GM21528 (cell line): ENCODE results near the gene CLCNKB.
"Not testable (repeated sequence)": the region's sequence is repeated elsewhere in the genome, so short reads cannot be mapped to it uniquely, and the experiment has no call there.

Experiments
- ATAC-seq: cut with Tn5 transposase; IDR thresholded peaks from one replicate; pipeline ENCODE4 v1.9.1; 2021; ENCODE audit warnings: mild to moderate bottlenecking, moderate library complexity; ENCODE audit not compliant: unreplicated experiment, low FRiP score

The CLCNKB gene

DNA sequence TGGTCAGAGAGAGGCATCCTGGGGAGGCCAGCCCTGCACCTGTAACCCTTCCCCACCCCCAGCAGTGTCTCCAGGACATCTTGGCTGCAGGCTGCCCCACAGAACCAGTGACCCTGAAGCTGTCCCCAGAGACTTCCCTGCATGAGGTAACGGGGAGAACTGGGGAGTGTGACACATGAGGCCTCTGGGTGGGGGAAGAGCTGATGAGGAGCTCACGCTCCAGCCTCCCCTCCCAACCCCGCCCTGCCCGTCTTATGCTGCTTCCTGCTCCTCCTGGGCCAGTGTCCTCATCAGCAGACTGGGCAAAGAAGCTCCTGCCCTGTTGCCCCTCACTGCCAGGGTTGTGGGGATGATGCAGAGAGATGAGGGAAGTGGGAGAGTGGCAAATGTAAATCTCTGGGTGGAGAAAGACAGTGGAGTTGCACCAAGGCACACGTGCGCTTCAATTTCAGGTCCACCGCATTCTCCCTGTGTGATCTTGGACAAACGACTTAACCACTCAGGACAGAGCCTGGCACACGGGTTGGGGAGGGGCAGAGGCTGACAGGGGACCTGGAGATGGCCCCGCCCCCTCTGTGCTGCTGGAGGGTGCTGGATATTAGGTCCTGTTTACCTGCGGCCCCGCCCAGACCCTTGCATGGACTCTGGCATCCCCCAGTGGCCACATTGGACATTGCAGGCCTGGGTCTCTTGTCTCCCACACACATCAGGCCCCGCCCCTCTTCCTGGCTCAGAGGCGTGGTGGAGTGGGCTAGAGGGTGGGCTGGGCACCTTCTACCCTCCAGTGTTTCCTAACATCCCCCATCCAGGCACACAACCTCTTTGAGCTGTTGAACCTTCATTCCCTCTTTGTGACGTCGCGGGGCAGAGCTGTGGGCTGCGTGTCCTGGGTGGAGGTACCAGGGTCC, 12.3 kb downstream of the CLCNKB start:
- no peak for ATAC-seq

DNA sequence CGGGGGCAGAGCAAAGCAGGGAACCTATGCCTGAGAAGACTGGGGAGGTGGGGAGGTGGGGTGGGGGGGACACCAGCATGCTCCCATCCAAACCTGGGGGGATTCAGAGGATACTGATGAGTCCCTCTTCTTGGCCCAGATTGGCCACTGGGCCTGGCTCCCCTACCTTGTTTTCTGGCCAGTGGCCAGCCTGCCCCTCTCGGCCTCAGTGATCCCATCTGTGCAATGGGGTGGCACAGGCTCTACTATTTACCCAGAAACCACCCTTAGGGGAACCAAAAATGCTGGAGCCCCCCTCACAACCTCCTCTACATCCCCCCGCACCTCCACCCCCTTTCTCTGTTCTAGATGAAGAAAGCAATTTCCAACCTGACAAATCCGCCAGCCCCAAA, 12.9 kb downstream of the CLCNKB start:
- ATAC-seq: not testable (repeated sequence)

- not testable (repeated sequence) for ATAC-seq
These were observed 13.8 kb downstream of the CLCNKB start for GRCh38 chr1:16057314-16057915.

DNA sequence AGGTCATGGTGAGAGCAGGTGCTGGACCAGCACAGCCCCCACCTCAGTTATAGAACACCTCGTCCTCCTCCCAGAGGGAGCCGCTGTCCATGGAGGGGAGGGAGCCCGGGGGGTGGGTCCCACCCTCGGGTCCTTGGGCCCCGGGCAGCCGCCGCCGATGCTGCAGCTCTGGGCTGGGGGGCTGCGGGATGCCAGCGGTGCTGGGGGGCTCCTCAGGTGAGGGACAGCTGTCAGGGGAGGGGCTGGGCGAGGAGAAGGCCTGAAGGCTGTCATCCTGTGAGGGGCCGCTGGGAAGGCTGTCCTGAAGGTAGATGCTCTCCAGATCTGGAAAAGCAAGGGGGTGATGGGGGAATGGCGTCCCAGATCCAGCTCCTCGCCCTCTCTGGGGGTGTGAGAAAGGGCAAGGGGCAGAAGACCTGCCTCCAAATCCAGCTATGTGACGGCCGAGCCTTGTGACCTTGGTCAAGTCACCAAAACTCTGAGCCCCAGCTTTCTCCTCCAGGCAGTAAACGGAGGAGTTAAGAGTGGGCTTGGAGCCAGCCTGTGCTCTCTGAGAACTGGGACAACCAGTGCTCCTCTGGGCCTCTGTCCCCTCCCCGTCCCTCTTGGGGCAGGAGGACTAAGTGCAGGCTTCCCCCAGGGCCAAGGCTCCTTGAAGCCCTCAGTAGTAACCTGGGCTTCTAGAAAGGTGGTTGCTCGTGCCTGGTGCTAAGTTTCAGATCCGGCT, 15.0 kb downstream of the CLCNKB start:
- ATAC-seq: not testable (repeated sequence)

- no peak for ATAC-seq
These were observed 17.7 kb downstream of the CLCNKB start for GRCh38 chr1:16061266-16061665.

GRCh38 chr1:16061989-16062686, 18.6 kb downstream of the CLCNKB start:
- not testable (repeated sequence) for ATAC-seq

- ATAC-seq: not testable (repeated sequence)
These were observed 19.1 kb downstream of the CLCNKB start for GRCh38 chr1:16062687-16063075.

- no peak for ATAC-seq
These were observed 19.7 kb downstream of the CLCNKB start for GRCh38 chr1:16063226-16063829.

DNA sequence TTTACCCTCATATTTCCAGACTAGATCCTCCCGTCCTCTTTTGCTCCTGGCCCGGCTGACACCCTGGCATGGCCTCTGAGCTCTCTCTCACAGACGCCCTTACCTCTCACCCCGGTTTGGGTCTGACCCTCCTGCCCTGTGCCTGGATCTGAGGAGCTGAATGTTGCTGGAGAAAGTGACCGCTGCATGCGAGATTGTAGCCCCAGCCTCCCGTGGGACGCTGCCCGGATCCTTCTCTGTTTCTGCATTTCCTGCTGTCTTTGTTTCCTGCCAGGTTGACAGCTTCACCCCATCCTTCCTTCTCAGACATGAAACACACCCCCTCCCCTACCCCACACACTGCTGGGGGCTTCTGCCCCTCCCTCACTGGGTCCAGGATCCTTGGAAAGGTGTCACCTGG, 20.3 kb downstream of the CLCNKB start:
- no peak for ATAC-seq

- ATAC-seq: no peak
These were observed 21.1 kb downstream of the CLCNKB start for GRCh38 chr1:16064536-16065268.

GRCh38 chr1:16065269-16065576, 21.6 kb downstream of the CLCNKB start:
- ATAC-seq: no peak

DNA sequence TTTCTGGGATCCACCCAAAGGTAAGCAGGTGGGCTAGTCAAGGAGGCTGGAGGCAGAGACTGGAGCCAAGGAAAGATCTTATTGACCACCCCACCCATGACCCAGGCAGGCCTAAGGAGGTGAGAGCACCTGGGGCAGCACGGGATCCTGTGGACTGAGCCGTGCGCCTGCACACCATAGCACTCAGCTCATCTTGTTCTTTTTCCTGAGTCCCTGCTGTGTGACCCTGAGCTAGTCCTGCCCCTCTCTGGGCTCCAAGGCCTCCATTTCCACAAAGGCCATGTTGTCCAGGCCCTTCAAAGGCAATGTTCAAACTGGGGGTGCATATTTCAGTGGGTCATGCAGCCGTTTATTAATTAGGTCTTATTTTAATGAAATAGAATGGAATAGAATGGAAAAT, 22.7 kb downstream of the CLCNKB start:
- ATAC-seq: no peak

GRCh38 chr1:16067127-16067768, 23.7 kb downstream of the CLCNKB start:
- ATAC-seq: no peak

GRCh38 chr1:16067933-16068332, 24.4 kb downstream of the CLCNKB start:
- ATAC-seq: no peak

- ATAC-seq: no peak
These were observed 25.0 kb downstream of the CLCNKB start for GRCh38 chr1:16068356-16069270.

- ATAC-seq: no peak
These were observed 27.2 kb downstream of the CLCNKB start for GRCh38 chr1:16070640-16071355.

DNA sequence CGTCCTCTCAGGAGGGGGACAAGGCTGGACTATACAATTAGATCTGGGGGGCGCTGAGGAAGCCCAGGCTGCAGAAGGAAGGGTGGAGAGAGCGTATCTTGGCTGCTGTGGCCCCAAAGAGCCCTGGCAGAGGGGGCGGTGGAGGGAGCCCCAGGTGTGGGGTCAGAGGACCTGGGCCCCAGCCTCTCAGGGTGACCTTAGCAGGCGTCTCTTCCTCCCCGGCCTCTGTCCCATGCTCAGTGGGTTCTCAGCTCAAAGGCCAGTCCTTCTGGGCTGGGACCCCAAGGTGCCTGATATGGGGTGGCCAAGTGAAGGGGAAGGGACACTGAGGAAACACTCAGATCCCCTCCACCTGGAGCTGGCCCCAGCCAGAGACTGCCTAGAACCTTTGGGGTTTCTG, 28.0 kb downstream of the CLCNKB start:
- no peak for ATAC-seq

GRCh38 chr1:16072095-16072494, 28.5 kb downstream of the CLCNKB start:
- ATAC-seq: no peak
